Measurements from ENCODE around the gene MALRD1.

DNA sequence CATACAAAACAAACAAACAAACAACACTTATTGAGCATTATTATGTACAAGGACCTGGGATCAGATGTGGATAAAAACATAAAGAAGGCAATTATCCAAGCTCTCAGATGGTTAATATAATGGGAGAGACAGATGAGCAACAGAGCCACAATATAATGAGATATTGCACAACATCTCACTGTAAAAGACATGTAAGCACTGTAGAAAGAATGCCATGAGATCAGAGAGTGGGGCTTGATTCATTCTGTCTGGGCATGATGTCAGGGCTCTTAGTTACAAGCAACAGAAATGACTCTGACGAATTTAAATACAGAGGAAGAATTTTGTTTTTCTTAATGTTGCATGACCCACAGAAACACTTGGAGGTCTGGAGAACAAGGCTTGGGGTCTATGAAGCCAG, 602.9 kb downstream of the MALRD1 start:
- TF ChIP-seq POLR2AphosphoS5 (IDR thresholded peaks at IDR 0.05; ENCODE audit: low read depth, low read length), result no peak
- no peak for TF ChIP-seq TAF1 (IDR thresholded peaks at IDR 0.05; ENCODE audit: borderline replicate concordance, insufficient read depth, low read length)
- TF ChIP-seq, protein P1, sequence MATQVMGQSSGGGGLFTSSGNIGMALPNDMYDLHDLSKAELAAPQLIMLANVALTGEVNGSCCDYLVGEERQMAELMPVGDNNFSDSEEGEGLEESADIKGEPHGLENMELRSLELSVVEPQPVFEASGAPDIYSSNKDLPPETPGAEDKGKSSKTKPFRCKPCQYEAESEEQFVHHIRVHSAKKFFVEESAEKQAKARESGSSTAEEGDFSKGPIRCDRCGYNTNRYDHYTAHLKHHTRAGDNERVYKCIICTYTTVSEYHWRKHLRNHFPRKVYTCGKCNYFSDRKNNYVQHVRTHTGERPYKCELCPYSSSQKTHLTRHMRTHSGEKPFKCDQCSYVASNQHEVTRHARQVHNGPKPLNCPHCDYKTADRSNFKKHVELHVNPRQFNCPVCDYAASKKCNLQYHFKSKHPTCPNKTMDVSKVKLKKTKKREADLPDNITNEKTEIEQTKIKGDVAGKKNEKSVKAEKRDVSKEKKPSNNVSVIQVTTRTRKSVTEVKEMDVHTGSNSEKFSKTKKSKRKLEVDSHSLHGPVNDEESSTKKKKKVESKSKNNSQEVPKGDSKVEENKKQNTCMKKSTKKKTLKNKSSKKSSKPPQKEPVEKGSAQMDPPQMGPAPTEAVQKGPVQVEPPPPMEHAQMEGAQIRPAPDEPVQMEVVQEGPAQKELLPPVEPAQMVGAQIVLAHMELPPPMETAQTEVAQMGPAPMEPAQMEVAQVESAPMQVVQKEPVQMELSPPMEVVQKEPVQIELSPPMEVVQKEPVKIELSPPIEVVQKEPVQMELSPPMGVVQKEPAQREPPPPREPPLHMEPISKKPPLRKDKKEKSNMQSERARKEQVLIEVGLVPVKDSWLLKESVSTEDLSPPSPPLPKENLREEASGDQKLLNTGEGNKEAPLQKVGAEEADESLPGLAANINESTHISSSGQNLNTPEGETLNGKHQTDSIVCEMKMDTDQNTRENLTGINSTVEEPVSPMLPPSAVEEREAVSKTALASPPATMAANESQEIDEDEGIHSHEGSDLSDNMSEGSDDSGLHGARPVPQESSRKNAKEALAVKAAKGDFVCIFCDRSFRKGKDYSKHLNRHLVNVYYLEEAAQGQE (IDR thresholded peaks at IDR 0.05; ENCODE audit: insufficient read depth in 1 of 2, low read depth in 2 of 2, low read length in 2 of 2), result no peak
- no peak for TF ChIP-seq FOXP2 (optimal IDR thresholded peaks at IDR 0.05; ENCODE audit: borderline replicate concordance, extremely low read depth, extremely low read length, insufficient read depth)

Measured in PFSK-1 (cell line).